H9 (cell line): Measurements from ENCODE around the gene TUT7. TPM values are rescaled to one million over a fixed set of nuclear protein-coding genes. Genes with fewer than 3 reads are reported as not detected.

ENCODE experiments used
- DNase-seq: peaks from one replicate; pipeline ENCODE4 v3.0.0-alpha.2; 2017
- H2AFZ ChIP-seq: one replicate; pipeline ENCODE4 v1.6.1; 2013; ENCODE audit warnings: mild to moderate bottlenecking, low read length, control low read depth, moderate library complexity
- H2AK5ac ChIP-seq: 2 replicates; pipeline ENCODE4 v1.6.1; 2013; ENCODE audit warnings: low read length, control low read depth, mixed read lengths; ENCODE audit not compliant: insufficient read length
- H2BK120ac ChIP-seq: one replicate; pipeline ENCODE4 v1.6.1; 2013; ENCODE audit warnings: low read depth, mild to moderate bottlenecking, low read length, control low read depth, inconsistent platforms; ENCODE audit not compliant: poor library complexity, severe bottlenecking
- H2BK12ac ChIP-seq: 2 replicates; pipeline ENCODE4 v1.6.1; 2013; ENCODE audit warnings: low read length, control low read depth, mixed read lengths, low read depth; ENCODE audit not compliant: insufficient read length
- H2BK15ac ChIP-seq: 2 replicates; pipeline ENCODE4 v1.6.1; 2013; ENCODE audit warnings: low read depth, low read length, control low read depth
- H2BK20ac ChIP-seq: one replicate; pipeline ENCODE4 v1.6.1; 2013; ENCODE audit warnings: low read depth, mild to moderate bottlenecking, low read length, control low read depth, inconsistent platforms; ENCODE audit not compliant: poor library complexity, severe bottlenecking
- H2BK5ac ChIP-seq: 2 replicates; pipeline ENCODE4 v1.6.1; 2013; ENCODE audit warnings: low read length, control low read depth, mixed read lengths; ENCODE audit not compliant: insufficient read length
- H3K14ac ChIP-seq: 2 replicates; pipeline ENCODE4 v1.6.1; 2013; ENCODE audit warnings: low read length, control low read depth; ENCODE audit not compliant: insufficient read depth
- H3K18ac ChIP-seq: 2 replicates; pipeline ENCODE4 v1.6.1; 2013; ENCODE audit warnings: low read depth, mild to moderate bottlenecking, mixed read lengths, low read length, control low read depth; ENCODE audit not compliant: insufficient read length
- H3K23ac ChIP-seq: 2 replicates; pipeline ENCODE4 v1.6.1; 2013; ENCODE audit warnings: low read length, control low read depth, mixed read lengths, low read depth; ENCODE audit not compliant: insufficient read length
- H3K23me2 ChIP-seq: 2 replicates; pipeline ENCODE4 v1.6.1; 2013; ENCODE audit warnings: low read depth, mild to moderate bottlenecking, mixed read lengths, low read length, control low read depth; ENCODE audit not compliant: insufficient read length, poor library complexity, severe bottlenecking
- H3K27ac ChIP-seq: 2 replicates; pipeline ENCODE4 v1.5.1; 2013; ENCODE audit warnings: low read length, control low read depth, mixed read lengths, low read depth; ENCODE audit not compliant: insufficient read length
- H3K27me3 ChIP-seq: 2 replicates; pipeline ENCODE4 v1.6.1; 2013; ENCODE audit warnings: low read length, control low read depth, inconsistent platforms; ENCODE audit not compliant: insufficient read depth
- H3K4ac ChIP-seq: 2 replicates; pipeline ENCODE4 v1.6.1; 2013; ENCODE audit warnings: low read depth, mild to moderate bottlenecking, control low read depth, inconsistent platforms, low read length, moderate library complexity
- H3K4me1 ChIP-seq: 2 replicates; pipeline ENCODE4 v1.6.1; 2013; ENCODE audit warnings: low read length, control low read depth, inconsistent platforms; ENCODE audit not compliant: insufficient read depth
- H3K4me2 ChIP-seq: 2 replicates; pipeline ENCODE4 v1.6.1; 2013; ENCODE audit warnings: low read length, control low read depth, mixed read lengths; ENCODE audit not compliant: insufficient read length, insufficient read depth
- H3K56ac ChIP-seq: 2 replicates; pipeline ENCODE4 v1.6.1; 2013; ENCODE audit warnings: low read depth, mild to moderate bottlenecking, mixed read lengths, low read length, control low read depth; ENCODE audit not compliant: insufficient read length
- H3K79me1 ChIP-seq: 2 replicates; pipeline ENCODE4 v1.6.1; 2013; ENCODE audit warnings: low read depth, mild to moderate bottlenecking, moderate library complexity, low read length, control low read depth, inconsistent platforms; ENCODE audit not compliant: insufficient read depth, poor library complexity, severe bottlenecking
- H3K79me2 ChIP-seq: 2 replicates; pipeline ENCODE4 v1.6.1; 2013; ENCODE audit warnings: low read length, control low read depth, inconsistent platforms; ENCODE audit not compliant: insufficient read depth
- H3K9ac ChIP-seq: 2 replicates; pipeline ENCODE4 v1.6.1; 2013; ENCODE audit warnings: low read length, control low read depth, mixed read lengths; ENCODE audit not compliant: insufficient read length; ENCODE audit errors: extremely low read depth
- H3K9me3 ChIP-seq: one replicate; pipeline ENCODE4 v1.6.1; 2013; ENCODE audit warnings: low read depth, low read length, inconsistent platforms; ENCODE audit not compliant: control insufficient read depth
- H3T11ph ChIP-seq: one replicate; pipeline ENCODE4 v1.6.1; 2013; ENCODE audit warnings: mild to moderate bottlenecking, low read length, control low read depth, inconsistent platforms
- H4K20me1 ChIP-seq: one replicate; pipeline ENCODE4 v1.6.1; 2013; ENCODE audit not compliant: control insufficient read depth, insufficient read length, insufficient read depth
- H4K5ac ChIP-seq: 2 replicates; pipeline ENCODE4 v1.6.1; 2013; ENCODE audit warnings: low read depth, mild to moderate bottlenecking, mixed read lengths, low read length, control low read depth; ENCODE audit not compliant: insufficient read length
- H4K8ac ChIP-seq: replicated peaks from 2 replicates; pipeline ENCODE4 v1.6.1; 2013; ENCODE audit warnings: low read length, control low read depth, mixed read lengths, low read depth; ENCODE audit not compliant: insufficient read length
- H4K91ac ChIP-seq: 2 replicates; pipeline ENCODE4 v1.6.1; 2013; ENCODE audit warnings: low read depth, mild to moderate bottlenecking, moderate library complexity, mixed read lengths, low read length, control low read depth; ENCODE audit not compliant: insufficient read length
- H3K27ac Mint-ChIP-seq, 3 experiments: 2 replicates in 2 of 3; 3 replicates in 1 of 3; pipeline ENCODE4 v1.8.0; 2020 to 2021; ENCODE audit warnings: mixed read lengths in 3 of 3, mild to moderate bottlenecking in 1 of 3, moderate library complexity in 1 of 3
- H3K27me3 Mint-ChIP-seq: 2 replicates; pipeline ENCODE4 v1.8.0; 2021; ENCODE audit warnings: low read depth, mild to moderate bottlenecking, moderate library complexity, mixed read lengths
- H3K36me3 Mint-ChIP-seq, 3 experiments: 2 replicates in 2 of 3; 3 replicates in 1 of 3; pipeline ENCODE4 v1.8.0; 2020 to 2021; ENCODE audit warnings: low read depth in 3 of 3, mixed read lengths in 3 of 3; ENCODE audit not compliant: insufficient read depth in 1 of 3
- H3K4me1 Mint-ChIP-seq, 2 experiments: 2 replicates each; pipeline ENCODE4 v1.8.0; 2020; ENCODE audit warnings: mixed read lengths in 2 of 2
- H3K4me3 Mint-ChIP-seq, 2 experiments: 2 replicates in 1 of 2; 3 replicates in 1 of 2; pipeline ENCODE4 v1.8.0; 2020 to 2021; ENCODE audit warnings: mild to moderate bottlenecking in 2 of 2, mixed read lengths in 2 of 2, moderate library complexity in 1 of 2
- H3K9me3 Mint-ChIP-seq, 2 experiments: 2 replicates in 1 of 2; 3 replicates in 1 of 2; pipeline ENCODE4 v1.8.0; 2020; ENCODE audit warnings: mild to moderate bottlenecking in 2 of 2, mixed read lengths in 2 of 2, moderate library complexity in 1 of 2
- CTCF ChIP-seq: fragments of 200-600 bp; sonication (generic); conservative IDR thresholded peaks from 3 replicates; pipeline ENCODE4 v1.8.0; 2021; ENCODE audit warnings: antibody characterized with exemption, mild to moderate bottlenecking
- total RNA-seq: library from RNA; stranded (reverse); gene quantifications from 2 replicates; pipeline ENCODE4 v1.2.1, GENCODE V29; 2021

TUT7 gene
- total RNA-seq, 1 experiment from 2014 or later = 23.1 TPM

DNA sequence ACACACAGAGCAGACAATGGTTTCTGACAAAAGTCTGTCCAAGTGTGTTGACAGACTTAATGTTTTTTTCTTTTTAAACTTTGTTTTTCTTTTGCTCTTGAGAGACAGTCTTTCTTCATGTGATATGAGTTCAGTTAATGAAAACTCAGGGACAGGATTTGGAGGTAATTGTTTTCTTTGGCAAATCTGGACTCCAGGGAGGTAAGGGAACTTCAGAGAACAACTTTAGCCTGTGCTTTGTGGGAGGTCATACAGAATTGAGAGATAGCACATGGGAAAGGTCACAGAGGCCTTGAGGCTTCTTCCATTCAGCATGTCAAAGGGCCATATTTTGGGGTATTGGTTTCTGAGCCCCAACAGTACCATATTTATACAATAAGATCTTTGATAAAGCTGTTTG lies 104.1 kb downstream of the TUT7 start:
- Histone ChIP-seq H2BK12ac (no peak overlapping the region), H3K27me3 (no peaks in the 10 kb centered on the region), H2AFZ (no peak overlapping the region), H4K20me1 (no peaks in the 10 kb centered on the region), H3K79me2 (no peaks in the 10 kb centered on the region), H3K9me3 (peaks cover 9% of the 10 kb centered on the region), H3K23ac (no peak overlapping the region), H3K27ac (no peak overlapping the region), H2BK15ac (no peak overlapping the region), H3K18ac (no peak overlapping the region), H4K8ac (no peak overlapping the region), H3K4ac (no peak overlapping the region), H3K56ac (no peak overlapping the region), H4K5ac (no peak overlapping the region), H3K79me1 (no peaks in the 10 kb centered on the region), H3K9ac (no peak overlapping the region), H2AK5ac (no peak overlapping the region), H3K14ac (no peak overlapping the region), H4K91ac (no peak overlapping the region), H3K23me2 (no peaks in the 10 kb centered on the region), H3K4me2 (no peak overlapping the region), H2BK5ac (no peak overlapping the region), H3K4me1 (no peaks in the 10 kb centered on the region), H2BK20ac (no peak overlapping the region), H3T11ph (no peak overlapping the region), H2BK120ac (no peak overlapping the region)
- no peak for DNase-seq
- no peak for TF ChIP-seq CTCF
- Mint-ChIP-seq H3K4me3 (no peak overlapping the region), H3K27ac (no peak overlapping the region), H3K36me3 (peaks cover 10 to 12% (median 11%) of the 10 kb centered on the region in 3 experiments), H3K9me3 (peaks cover 16 to 24% of the 10 kb centered on the region in 2 experiments), H3K27me3 (no peaks in the 10 kb centered on the region), H3K4me1 (peaks cover 3 to 7% of the 10 kb centered on the region in 2 experiments; a peak in 3 of 4 replicates)
